COLO668 (cell line): ENCODE measurements around the gene DOK4.
"Not testable (repeated sequence)": the region's sequence is repeated elsewhere in the genome, so short reads cannot be mapped to it uniquely, and the experiment has no call there.

Source experiments
- DNase-seq: peaks from one replicate; lab custom pipeline; 2025; ENCODE audit not compliant: unreplicated experiment; lab: John Stamatoyannopoulos, UW

The DOK4 gene

DNA sequence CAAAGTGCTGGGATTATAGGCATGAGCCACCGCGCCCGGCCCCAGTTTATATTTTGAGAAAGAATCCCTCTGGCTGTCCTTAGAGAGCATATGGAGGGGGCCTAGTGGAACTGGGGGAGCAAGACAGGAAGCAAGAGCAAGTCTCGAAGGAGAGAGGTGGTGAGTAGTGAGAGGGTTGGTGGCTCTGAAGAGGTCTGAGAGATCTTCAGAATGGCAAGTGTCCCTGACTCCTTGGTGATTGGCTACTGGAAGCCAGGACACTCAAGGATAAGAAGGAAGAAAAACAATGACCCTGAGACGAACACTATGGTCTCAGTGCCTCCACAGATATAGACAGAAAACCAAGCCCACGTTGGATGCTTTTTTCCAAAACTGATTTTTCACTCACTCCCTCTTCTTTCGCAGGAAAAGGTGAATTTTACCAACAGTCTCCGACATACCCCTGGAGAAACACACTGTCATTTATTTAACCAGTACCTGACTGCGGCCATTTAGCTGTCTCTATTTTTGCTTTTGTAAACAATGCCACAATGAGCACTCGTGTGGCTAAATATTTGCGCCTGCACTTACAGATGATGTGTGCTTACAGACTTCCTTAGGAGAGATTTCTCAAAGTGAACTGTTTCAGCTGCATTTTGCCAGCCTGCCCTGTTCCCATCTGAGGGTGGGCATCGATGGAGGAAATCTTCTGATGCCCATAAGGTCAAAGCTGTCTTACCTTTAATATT, 15.9 kb upstream of the DOK4 start:
- peak; percentile 34 for DNase-seq

DNA sequence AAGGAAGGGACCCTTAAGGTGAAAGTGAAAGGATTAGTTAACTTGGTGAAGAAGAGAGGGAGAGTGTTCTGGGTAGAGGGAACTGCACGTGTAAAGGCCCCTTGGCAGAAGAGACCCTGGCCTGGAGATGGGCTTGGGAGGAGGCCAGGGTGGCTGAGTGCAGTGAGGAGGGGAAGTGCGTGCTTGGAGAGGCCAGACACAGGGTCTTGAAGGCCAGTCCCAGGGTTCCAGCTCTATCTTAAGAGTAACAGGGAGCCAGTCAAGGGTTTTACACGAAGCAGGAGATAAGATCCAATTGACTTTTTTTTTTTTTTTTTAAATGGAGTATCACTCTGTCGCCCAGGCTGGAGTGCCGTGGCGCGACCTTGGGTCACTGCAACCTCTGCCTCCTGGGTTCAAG, 15.2 kb upstream of the DOK4 start:
- no peak for DNase-seq

DNA sequence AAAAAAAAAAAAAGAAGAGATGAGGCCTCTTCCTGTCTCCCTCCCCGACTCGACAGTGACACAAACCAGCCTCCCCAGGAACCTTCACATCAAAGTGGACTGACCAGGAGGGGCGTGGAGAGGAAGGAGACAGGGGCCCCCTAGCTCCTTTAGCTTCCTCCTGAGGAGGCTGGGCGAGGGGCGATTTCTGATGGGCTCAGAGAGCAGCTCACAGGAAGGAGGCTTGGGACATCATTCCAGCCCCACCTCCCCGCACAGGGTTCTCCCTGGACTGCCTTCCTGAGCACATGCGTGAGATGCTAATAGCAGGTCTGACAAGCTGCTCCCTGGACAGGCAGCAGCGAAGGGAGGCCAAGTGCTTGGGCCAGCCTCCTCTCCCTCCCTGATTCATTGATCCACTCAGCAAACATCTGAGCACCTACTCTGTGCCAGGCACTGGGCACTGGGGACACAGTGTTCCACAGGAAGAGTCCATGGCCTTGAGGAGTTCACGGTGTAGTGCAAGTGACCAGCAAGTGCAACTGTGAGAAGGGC, 14.4 kb upstream of the DOK4 start:
- no peak for DNase-seq

DNA sequence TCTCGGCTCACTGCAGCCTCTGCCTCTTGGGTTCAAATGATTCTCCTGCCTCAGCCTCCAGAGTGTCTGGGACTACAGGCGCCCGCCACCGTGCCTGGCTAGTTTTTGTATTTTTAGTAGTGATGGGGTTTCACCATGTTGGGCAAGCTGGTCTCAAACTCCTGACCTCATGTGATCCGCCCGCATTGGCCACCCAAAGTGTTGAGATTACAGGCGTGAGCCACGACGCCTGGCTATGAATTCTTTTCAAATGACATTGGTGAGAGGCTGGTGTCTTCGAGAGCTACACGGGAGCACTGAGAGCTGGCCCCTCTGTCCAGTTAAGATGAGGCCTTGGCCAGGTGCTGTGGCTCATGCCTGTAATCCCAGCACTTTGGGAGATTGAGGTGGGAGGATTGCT, 13.6 kb upstream of the DOK4 start:
- not testable (repeated sequence) for DNase-seq

DNA sequence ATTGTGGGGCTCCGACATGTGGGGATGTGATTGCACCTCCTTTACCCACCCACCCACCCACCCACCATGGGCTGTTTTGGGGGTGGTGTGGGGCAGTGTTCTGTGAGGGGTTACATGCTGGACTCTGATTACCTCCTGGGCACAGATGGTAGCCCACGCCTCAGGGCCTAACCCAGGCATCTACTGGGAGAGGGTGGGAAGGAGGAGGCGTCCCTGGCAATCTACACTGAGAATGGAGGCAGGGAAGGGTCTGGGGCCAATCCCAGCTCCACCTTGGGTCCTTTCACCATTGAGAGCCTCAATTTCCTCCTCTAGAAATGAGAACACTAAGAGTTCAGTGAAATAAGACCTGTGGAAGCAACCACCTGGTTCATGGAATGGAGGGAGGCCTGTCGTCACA, 11.7 kb upstream of the DOK4 start:
- DNase-seq = no peak

DNA sequence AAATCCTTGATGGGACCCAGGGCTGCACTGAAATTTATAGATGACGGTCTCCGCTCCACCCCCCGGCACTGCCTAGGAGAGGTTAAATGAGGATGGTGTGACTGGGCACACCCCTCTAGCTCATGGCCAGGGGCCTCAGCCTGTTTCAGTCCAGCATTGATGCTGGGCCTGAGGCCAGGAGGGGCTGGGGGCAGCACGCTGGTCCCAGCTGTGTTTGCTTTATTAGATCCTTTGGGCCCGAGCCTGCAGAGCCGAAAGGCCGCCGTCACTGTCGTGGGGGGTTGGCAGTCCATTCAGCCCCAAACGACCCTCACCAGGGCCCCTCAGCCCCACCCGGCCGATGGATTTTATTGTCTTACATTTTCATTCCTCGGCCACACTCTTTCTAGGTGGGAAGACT, 10.8 kb upstream of the DOK4 start:
- no peak for DNase-seq

DNA sequence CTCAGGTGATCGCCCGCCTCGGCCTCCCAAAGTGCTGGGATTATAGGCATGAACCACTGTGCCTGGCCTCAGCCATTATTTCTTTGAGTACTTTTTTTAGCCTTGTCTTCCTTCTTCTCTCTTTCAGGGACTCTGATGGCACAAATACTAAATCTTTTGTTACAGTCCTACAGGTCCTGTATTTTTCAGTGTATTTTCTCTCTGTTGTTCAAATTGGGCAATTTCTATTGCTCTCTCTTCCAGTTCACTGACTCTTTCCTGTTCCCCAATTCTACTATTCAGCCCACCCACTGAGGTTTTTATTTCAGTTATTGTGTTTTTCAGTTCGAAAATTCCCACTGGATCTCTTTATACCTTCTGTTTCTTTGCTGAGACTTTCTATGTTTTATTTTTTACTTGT, 7.5 kb upstream of the DOK4 start:
- no peak for DNase-seq

DNA sequence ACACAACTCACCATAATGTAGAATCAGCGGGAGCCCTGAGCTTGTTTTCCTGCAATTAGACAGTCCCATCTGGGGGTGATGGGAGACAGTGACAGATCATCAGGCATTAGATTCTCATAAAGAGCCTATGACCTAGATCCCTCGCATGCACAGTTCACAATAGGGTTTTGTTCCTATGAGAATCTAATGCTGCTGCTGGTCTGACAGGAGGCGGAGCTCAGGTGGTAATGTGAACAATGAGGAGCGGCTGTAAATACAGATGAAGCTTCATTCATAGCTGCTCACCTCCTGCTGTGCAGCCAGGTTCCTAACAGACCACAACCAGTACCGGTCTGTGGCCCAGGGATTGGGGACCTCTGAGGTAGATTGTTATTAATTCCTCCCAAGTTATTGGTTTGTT, 2.9 kb upstream of the DOK4 start:
- DNase-seq = peak; percentile 29

DNA sequence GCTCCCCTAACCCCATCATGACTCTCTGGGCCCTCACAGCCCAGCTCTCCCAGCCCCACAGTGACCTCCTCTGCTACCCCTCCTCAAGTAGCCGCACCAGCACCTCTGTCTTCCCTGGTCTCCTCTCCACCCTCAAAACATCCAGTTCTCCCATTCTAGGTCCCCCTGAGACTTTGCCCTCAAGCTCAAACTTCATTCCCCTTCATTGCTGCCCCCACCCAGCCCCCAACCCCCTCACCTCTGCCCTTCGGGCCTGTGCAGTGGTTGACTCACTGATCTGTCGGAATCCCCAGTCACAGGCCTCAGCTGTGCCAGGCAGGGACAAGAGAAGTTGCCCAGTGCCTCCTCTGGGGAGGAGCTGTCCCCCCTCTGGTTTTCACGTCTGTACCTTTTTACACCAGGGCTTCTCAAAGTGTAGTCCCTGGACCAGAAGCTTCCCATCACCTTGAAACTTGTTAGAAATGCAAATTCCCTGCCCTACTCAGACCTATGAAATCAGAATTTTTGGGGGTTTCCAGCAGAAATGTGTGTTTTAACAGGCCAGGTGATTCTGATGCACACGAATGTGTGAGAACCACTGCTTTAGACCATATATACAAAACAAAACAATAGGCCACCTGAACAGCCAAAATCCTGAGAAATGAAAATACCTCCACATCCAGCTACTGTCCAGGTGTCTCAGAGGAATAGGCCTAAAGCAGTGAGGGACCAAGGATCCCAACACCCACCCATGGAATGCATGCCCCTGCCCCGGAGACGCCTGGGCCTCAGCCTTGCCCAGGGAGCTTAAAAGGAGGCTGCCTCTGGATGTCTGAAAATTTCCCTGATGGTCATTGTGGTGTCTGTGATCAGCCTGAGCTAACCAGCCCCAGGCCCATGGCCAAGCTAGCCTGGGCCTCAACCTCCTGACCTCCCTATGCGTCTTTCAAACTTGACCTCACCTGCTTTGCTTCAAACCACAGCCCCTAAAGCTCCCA, 853 bp upstream of the DOK4 start:
- no peak for DNase-seq

DNA sequence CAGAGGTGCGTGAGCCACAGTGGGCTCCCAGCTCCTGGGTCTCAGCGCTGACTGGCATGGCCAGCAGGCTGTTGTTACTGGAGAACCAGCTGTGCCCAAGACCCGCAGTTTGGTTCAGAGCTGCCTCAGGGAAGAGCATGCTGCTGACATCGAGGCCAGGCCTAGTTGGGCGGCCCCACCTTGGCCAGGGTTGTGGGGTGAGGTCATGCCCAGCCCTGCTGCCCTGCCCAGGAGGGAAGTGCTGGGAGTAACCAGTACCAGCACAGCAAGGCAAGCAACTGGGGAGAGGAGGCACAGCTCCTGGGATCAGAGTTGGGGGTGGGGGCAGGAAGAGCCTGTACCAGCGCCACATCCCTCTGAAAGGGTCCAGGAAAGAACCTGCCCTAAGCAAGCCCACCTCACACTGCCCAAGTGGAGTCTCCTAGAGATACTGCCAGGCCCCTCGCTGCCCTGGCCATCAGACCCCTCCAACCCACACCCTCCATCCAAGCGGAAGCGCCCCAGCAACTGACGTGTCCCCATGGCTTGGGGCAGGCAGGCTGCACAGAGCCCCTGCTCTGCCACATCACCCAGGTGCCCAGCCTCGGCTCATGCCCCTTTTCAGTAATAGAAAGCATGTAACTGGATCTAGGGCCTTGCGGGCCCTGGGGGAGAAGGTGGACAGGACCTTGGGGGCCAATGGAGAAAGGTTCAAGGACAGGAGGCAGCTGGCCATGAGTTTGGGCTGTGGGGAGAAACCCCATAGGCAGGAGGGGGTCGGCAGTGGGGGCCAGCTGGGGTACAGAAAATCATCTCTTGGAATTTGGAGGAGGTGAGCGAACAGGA, 990 bp downstream of the DOK4 start:
- no peak for DNase-seq

DNA sequence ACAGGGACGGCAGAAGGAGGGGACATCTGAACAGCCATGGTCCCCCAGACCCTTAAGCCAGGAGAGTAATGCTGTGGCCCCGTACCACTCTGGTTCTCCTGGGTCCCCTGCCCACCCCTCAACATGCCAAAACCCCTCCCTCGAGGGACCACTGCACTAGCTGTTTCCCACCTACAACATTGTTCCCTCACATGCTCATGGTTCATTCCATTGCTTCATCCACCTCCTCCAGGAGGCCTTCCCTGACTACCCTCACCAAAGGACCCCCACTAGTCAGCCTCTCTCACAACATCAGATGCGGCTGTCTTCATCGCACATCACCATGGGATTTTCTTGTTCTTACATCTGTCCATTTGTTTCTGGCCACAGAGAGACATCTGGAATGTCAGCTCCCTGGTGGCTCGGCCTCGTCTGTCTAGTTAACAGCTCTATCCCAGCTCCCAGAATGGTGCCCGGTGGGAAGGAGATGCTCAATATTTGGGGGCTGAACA, 1.7 kb downstream of the DOK4 start:
- no peak for DNase-seq

DNA sequence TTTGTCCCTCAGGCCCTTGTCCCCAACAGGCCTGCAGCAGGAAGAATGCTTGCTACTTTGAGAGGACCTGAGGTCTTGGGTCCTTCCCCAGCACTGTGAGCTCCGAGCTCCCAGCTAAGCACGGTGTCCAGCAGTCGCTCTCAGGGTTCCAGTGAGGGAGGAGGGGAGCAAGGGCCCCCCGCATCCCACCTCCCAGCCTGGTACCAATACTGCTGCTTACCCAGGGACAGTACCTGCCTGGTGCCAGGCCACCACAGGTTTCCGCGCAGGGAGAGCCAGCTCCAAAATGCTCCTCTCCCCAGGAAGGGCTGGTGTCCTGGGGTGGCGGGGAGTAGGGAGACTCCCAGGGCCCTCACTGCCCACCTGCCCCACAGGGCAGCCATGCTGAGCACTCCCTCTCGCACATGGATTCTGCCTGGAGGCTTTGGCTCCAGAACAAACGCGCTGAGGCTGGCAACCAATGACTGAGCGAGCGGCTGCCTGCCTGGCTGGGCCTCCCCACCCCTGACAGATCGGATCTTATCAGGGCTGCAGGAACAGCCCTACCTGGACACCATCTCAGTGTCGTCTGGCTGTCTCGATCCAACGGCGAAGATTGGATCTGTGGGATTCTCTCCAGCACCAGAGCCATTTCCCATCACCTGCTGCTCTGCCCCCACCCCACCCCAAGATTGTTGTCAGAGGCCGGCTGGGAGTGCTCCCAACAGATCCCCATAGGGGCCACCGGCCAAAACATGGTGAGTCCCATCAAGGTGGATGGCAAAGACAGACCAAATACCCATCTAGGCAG, 2.4 kb downstream of the DOK4 start:
- DNase-seq = no peak

DNA sequence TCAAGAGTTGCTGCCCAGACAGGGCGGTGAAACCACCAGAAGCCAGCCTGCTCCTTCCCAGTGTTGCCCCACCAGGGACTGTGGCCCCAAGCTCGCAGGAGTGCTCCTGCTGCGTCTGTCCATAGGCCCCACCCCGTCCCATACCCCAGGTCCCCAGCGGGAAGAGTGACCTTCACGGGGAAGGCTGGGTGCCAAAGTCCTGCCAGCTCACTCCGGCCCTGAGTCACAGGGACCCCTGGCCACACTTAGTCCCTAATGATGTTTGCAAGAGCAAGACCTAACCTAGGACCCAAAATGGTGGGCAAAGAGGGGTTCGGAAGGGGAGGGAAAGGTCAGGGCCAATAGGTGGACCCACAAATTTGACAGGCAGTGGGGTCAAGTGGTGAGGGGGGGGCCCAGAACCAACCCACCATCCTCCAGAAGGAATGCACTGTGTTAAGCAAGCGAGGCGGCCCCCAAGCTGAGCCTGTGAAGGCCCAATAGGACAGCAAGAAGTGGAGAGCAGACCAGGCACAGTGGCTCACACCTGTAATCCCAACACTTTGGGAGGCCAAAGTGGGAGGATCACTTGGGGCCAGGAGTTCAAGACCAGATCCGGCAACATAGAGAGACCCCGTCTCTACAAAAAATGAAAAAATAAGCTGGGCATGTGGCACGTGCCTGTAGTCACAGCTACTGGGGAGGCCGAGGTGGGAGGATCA, 3.3 kb downstream of the DOK4 start:
- no peak for DNase-seq

DNA sequence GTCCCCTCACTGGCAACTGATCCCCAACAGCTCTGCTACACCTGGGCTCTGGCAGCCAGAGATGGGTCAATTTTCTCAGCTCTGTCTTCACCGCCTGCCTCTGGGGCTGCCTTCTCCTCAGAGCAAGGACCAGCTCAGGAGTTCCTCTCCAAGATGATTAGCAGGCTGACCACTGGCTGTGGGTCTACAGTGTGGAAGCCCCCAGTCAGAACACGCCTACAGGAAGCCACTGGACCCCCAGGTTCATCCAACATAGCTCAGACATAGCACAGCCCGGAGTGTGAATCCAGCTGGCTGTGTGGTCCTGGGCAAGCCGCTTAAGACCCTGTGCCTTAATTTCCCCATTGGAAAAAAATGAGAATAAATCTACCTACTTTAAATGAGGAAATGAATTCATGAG, 4.9 kb downstream of the DOK4 start:
- DNase-seq = no peak

DNA sequence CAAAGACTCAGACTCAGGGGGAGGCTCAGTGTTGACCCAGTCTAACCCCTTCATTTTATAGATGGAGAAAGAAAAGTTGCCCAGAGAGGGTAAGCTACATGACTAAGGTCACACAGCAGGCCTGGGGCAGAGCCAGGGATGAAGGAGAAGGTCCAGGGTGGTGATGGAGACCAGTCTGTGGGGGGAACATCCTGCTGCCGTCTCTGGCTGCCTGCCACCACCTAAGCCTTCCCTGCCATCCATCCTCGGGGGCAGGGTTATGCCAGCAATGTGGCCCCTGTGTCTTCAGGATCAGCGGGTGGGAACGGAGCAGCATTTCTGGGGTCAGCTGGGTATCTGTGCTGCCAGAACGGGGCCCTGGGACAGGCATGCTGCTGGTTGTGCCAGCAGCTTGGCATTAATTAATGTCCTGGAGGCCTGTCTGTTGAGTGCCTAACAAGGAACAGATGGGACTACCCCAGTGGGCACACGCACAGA, 5.5 kb downstream of the DOK4 start:
- no peak for DNase-seq

DNA sequence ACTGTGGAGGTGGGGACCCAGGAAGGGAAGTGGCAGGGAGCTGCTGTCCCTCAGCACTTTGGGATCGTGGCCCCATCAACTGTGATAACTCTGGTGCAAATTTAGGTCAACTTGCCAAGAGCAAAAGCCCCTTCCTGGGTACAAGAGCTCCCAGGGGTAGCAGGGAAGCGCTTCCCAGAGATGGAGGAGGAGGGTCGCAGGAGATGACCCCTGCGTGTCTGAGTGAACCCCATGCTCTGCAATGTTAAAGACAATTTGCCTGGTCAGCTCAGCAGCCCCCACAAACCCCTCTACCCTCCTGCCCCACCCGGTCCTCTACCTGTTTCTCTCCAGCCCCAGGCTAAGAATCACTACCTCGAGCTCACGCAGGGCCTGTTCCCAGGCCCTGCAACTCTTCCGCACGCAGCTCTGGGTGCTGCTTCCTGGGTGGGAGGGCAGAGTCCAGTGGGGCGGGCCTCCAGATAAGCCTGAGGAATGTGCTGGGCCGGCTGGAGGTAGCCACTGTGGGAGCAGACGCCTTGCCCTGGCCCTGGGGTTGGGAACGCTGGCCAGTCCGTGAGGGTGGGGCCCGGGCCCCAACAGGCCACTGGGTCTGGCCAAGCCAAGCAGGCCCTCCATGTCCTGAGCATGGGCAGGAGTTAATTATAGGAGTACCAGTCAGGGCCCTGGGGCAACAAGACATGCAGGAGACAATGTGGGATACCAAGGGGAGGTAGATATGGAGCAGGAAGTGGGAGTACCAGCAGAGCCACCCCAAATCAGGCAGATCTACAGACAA, 6.1 kb downstream of the DOK4 start:
- peak; percentile 13 for DNase-seq

DNA sequence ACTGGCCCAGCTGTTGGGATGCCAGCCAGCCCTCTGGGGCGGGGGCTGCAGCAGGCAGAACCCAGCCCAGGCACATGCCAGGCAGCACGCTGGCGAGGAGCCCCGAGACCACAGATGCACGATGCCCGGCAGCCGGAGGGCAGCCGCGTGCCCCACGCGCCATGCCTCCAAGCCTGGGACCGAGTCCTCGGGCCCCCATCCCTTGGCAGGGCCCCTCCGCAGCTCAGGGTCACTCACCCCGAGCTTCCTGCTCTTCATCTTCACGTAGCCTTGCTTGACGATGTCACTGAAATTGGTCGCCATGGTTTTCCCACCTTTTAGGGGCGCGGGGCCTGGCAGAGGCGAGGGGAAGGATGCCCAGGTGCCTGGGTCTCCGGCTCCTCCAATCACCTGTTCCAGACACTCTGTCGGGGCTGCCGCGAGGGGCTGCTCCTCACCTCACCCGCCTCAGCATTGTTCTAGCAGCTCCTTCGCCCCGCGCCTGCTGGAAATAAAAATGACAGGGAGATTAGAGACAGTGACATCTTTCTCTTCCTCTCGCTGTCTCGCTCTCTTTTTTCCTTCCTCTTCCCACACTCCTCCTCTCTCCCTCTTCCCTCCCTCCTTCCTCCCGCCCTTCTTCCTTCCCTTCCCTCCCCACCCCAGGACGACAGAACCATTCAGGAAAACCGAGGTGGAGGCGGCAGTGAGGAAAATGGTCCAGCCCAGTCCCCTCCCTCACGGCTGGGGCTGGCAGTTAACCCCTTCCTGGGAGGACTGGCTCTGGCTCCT, 6.9 kb downstream of the DOK4 start:
- DNase-seq = no peak
